Lower leg skin (tissue), 3 donors: ENCODE measurements around the gene PRLR.

ENCODE experiments used
- POLR2A ChIP-seq, 2 donors: fragments of 450-650 bp; IDR thresholded peaks; one replicate each; pipeline ENCODE4 v1.6.1; 2016 to 2017; ENCODE audit warnings: antibody characterized with exemption in 2 of 2, mild to moderate bottlenecking in 1 of 2, moderate library complexity in 1 of 2
- TF ChIP-seq, protein P1 (sequence below), 3 donors: fragments of 450-650 bp; IDR thresholded peaks; one replicate each; pipeline ENCODE4 v1.5.1; 2016; ENCODE audit warnings: antibody characterized with exemption in 3 of 3, mild to moderate bottlenecking in 3 of 3, moderate library complexity in 2 of 3

DNA sequence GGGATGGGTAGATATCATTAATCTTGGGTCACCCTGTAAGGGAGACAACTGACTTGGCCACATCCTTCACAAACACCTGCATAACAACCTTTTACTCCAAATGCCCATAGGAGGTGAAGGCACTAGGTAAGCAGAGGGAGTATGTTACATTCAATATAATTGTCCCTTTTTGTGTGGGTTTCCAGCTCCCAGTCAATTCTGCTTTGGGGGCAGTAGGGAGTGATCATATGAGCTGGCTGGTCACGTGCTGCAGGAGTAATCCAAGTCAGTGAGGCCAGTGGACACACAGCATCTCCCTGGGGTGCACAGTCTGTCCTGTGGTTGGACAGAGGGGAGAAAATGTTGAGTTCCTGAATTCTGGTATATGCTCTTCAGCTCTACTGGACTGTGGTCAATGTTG is 181.4 kb downstream of the PRLR start:
- TF ChIP-seq, protein P1, sequence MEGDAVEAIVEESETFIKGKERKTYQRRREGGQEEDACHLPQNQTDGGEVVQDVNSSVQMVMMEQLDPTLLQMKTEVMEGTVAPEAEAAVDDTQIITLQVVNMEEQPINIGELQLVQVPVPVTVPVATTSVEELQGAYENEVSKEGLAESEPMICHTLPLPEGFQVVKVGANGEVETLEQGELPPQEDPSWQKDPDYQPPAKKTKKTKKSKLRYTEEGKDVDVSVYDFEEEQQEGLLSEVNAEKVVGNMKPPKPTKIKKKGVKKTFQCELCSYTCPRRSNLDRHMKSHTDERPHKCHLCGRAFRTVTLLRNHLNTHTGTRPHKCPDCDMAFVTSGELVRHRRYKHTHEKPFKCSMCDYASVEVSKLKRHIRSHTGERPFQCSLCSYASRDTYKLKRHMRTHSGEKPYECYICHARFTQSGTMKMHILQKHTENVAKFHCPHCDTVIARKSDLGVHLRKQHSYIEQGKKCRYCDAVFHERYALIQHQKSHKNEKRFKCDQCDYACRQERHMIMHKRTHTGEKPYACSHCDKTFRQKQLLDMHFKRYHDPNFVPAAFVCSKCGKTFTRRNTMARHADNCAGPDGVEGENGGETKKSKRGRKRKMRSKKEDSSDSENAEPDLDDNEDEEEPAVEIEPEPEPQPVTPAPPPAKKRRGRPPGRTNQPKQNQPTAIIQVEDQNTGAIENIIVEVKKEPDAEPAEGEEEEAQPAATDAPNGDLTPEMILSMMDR (IDR thresholded peaks at IDR 0.05), result no peak
- TF ChIP-seq POLR2A (IDR thresholded peaks at IDR 0.05), result no peak
